Osteoblast (primary cell): Measurements from ENCODE around the gene PEX16. TPM values are rescaled to one million over a fixed set of nuclear protein-coding genes. Genes with fewer than 3 reads are reported as not detected.
A peak's percentile ranks its signal among the peaks of the same experiment; 100 is the strongest.

Source experiments
- DNase-seq: peaks from one replicate; pipeline ENCODE4 v3.0.0; 2011; ENCODE audit warnings: low spot score, mixed read lengths; ENCODE audit not compliant: insufficient read length; ENCODE audit errors: missing footprints
- H2AFZ ChIP-seq: 2 replicates; pipeline ENCODE4 v1.6.0; 2011; ENCODE audit warnings: mild to moderate bottlenecking, low read length
- H3K27ac ChIP-seq: 2 replicates; pipeline ENCODE4 v1.5.1; 2011; ENCODE audit warnings: mild to moderate bottlenecking, low read depth, low read length, moderate library complexity
- H3K27me3 ChIP-seq: 2 replicates; pipeline ENCODE4 v1.6.0; 2012; ENCODE audit warnings: mild to moderate bottlenecking, control low read depth, inconsistent platforms, low read length, moderate library complexity; ENCODE audit not compliant: insufficient read depth
- H3K36me3 ChIP-seq: 2 replicates; pipeline ENCODE4 v1.5.1; 2011; ENCODE audit warnings: mild to moderate bottlenecking, low read length, control low read depth, moderate library complexity; ENCODE audit not compliant: insufficient read depth
- H3K4me1 ChIP-seq: 2 replicates; pipeline ENCODE4 v1.5.1; 2011; ENCODE audit warnings: mild to moderate bottlenecking, low read length, control low read depth, moderate library complexity; ENCODE audit not compliant: insufficient read depth
- H3K4me2 ChIP-seq: 2 replicates; pipeline ENCODE4 v1.6.0; 2011; ENCODE audit warnings: mild to moderate bottlenecking, low read length; ENCODE audit not compliant: insufficient read depth
- H3K4me3 ChIP-seq: fragments of 200-600 bp; sonication (generic); 3 replicates; pipeline ENCODE4 v1.5.1; 2012; ENCODE audit warnings: mild to moderate bottlenecking, low read length, inconsistent platforms; ENCODE audit not compliant: insufficient read depth
- H3K79me2 ChIP-seq: 2 replicates; pipeline ENCODE4 v1.6.0; 2012; ENCODE audit warnings: mild to moderate bottlenecking, low read length, control low read depth, inconsistent platforms; ENCODE audit not compliant: insufficient read depth
- H3K9me3 ChIP-seq: 2 replicates; pipeline ENCODE4 v1.5.1; 2011; ENCODE audit warnings: low read depth, low read length, control low read depth
- H4K20me1 ChIP-seq: 2 replicates; pipeline ENCODE4 v1.6.0; 2012; ENCODE audit warnings: mild to moderate bottlenecking, low read length, control low read depth; ENCODE audit not compliant: insufficient read depth
- total RNA-seq: library from RNA; depleted of rRNA; stranded (reverse); fragments of >200 nt; gene quantifications from 2 replicates; pipeline ENCODE4 v1.2.3, GENCODE V29; 2012
- TF ChIP-seq, protein P1 (sequence below): IDR thresholded peaks from 2 replicates; pipeline ENCODE4 v1.5.1; 2011; ENCODE audit warnings: mild to moderate bottlenecking, low read depth, low read length, moderate library complexity; ENCODE audit errors: extremely low read depth

PEX16 gene
- total RNA-seq, 1 donor, result 28.6 TPM

DNA sequence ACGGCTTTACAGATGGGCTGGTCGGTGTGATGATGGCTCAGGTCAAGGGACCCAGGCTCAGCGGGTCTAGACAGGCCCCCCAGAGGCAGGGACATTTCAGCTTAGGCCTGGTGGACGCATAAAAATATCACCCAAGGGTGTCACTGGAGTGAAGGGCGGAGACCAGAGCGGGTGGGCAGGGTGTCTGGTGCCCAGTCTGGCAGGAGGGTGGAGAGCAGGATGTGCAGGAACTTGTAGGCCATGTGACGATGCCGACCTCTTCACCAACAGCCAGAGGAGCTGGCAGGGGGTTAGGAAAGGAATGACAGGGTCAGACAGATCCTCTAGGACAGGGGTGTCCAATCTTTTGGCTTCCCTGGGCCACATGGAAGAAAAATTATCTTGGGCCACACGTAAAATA is 27.7 kb downstream of the PEX16 start:
- Histone ChIP-seq H3K9me3 (no peaks in the 10 kb centered on the region), H3K4me1 (no peaks in the 10 kb centered on the region), H3K36me3 (no peaks in the 10 kb centered on the region), H3K79me2 (no peaks in the 10 kb centered on the region), H3K4me2 (no peak overlapping the region), H3K4me3 (no peak overlapping the region), H3K27me3 (peaks cover 16% of the 10 kb centered on the region), H3K27ac (no peak overlapping the region), H4K20me1 (peaks cover 12% of the 10 kb centered on the region), H2AFZ (no peak overlapping the region)
- no peak for DNase-seq
- TF ChIP-seq, protein P1, sequence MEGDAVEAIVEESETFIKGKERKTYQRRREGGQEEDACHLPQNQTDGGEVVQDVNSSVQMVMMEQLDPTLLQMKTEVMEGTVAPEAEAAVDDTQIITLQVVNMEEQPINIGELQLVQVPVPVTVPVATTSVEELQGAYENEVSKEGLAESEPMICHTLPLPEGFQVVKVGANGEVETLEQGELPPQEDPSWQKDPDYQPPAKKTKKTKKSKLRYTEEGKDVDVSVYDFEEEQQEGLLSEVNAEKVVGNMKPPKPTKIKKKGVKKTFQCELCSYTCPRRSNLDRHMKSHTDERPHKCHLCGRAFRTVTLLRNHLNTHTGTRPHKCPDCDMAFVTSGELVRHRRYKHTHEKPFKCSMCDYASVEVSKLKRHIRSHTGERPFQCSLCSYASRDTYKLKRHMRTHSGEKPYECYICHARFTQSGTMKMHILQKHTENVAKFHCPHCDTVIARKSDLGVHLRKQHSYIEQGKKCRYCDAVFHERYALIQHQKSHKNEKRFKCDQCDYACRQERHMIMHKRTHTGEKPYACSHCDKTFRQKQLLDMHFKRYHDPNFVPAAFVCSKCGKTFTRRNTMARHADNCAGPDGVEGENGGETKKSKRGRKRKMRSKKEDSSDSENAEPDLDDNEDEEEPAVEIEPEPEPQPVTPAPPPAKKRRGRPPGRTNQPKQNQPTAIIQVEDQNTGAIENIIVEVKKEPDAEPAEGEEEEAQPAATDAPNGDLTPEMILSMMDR, result no peak

GRCh38 chr11:45889555-45889954 is 28.1 kb downstream of the PEX16 start:
- Histone ChIP-seq H3K9me3 (no peaks in the 10 kb centered on the region), H2AFZ (no peak overlapping the region), H3K4me2 (no peak overlapping the region), H4K20me1 (peaks cover 13% of the 10 kb centered on the region), H3K4me3 (no peak overlapping the region), H3K4me1 (no peaks in the 10 kb centered on the region), H3K27me3 (peaks cover 17% of the 10 kb centered on the region), H3K27ac (no peak overlapping the region), H3K36me3 (no peaks in the 10 kb centered on the region), H3K79me2 (no peaks in the 10 kb centered on the region)
- DNase-seq, result no peak
- TF ChIP-seq, protein P1, result no peak

- H3K4me3 ChIP-seq, result no peak overlapping the region
- H3K4me2 ChIP-seq, result no peak overlapping the region
- H4K20me1 ChIP-seq, result peaks cover 21% of the 10 kb centered on the region
- peak; percentile 62 for DNase-seq
- no peaks in the 10 kb centered on the region for H3K36me3 ChIP-seq
- H2AFZ ChIP-seq, result no peak overlapping the region
- H3K27me3 ChIP-seq, result peaks cover 12% of the 10 kb centered on the region
- H3K27ac ChIP-seq, result no peak overlapping the region
- no peaks in the 10 kb centered on the region for H3K9me3 ChIP-seq
- TF ChIP-seq, protein P1, result no peak
- H3K79me2 ChIP-seq, result no peaks in the 10 kb centered on the region
- no peaks in the 10 kb centered on the region for H3K4me1 ChIP-seq
These were observed 30.1 kb downstream of the PEX16 start for GRCh38 chr11:45887587-45887986.

DNA sequence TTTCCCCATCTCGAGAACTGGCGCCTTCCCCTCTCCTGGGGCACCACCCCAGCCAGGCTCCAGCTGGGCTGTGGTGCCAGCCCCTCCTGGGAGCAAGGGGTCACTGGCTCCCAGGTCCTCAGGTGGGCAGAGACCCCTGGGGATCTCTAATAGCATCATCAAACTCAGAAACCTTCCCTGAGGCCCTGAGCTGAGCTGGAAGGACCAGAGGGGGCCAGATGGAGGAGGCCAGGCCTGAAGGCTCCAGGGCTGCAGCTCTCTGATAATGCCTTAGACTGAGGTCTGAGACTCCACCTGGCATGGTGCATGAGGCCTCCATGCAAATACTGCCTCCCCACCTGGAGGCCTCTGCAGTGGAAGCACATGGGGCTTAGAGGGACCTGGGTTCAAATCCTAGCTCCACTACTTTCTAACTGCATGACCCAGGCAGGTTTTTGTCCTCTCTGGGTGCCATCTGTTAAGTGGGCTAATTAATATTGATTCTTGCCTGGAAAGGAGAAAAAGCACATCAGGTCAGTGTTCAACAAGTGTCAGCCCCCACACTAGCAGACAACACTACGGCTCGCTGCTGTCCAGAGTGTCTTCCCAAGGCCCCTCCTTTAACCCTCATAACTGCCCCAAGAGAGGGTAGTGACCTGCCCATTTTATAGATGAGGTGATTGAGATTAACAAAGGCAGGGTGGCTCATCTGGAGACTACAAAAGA is 30.7 kb downstream of the PEX16 start:
- H3K4me2 ChIP-seq, result no peak overlapping the region
- TF ChIP-seq, protein P1, result no peak
- no peaks in the 10 kb centered on the region for H3K79me2 ChIP-seq
- DNase-seq, result peak; percentile 79
- H3K9me3 ChIP-seq, result no peaks in the 10 kb centered on the region
- H3K27ac ChIP-seq, result no peak overlapping the region
- H3K36me3 ChIP-seq, result peaks cover 2% of the 10 kb centered on the region
- peaks cover 27% of the 10 kb centered on the region for H4K20me1 ChIP-seq
- no peaks in the 10 kb centered on the region for H3K4me1 ChIP-seq
- H3K27me3 ChIP-seq, result peaks cover 12% of the 10 kb centered on the region
- H2AFZ ChIP-seq, result no peak overlapping the region
- no peak overlapping the region for H3K4me3 ChIP-seq
